Midbrain (tissue), 1 donor: Measurements from ENCODE around the gene CYTH3.
"Not testable (repeated sequence)": the region's sequence is repeated elsewhere in the genome, so short reads cannot be mapped to it uniquely, and the experiment has no call there.

Experiments
- DNase-seq: peaks from one replicate; lab custom pipeline; 2025; lab: John Stamatoyannopoulos, UW

Gene CYTH3

GRCh38 chr7:6272481-6273323 lies at the start of gene CYTH3:
TSS of gene CYTH3 (minus strand) at chr7:6272624. CDS start at chr7:6272507, 117 bp downstream.
- DNase-seq: peak; percentile 88

- DNase-seq: no peak
Measured at GRCh38 chr7:6320791-6321190, 48.4 kb upstream of the CYTH3 start.

GRCh38 chr7:6317797-6318438 lies 45.5 kb upstream of the CYTH3 start:
- no peak for DNase-seq

GRCh38 chr7:6316226-6316625 lies 43.8 kb upstream of the CYTH3 start:
- DNase-seq: no peak

- DNase-seq: no peak
Measured at GRCh38 chr7:6315746-6316145, 43.3 kb upstream of the CYTH3 start.

- DNase-seq: no peak
Measured at GRCh38 chr7:6310271-6310993, 38.0 kb upstream of the CYTH3 start.

- no peak for DNase-seq
Measured at GRCh38 chr7:6307762-6308161, 35.3 kb upstream of the CYTH3 start.

GRCh38 chr7:6306471-6306870 lies 34.0 kb upstream of the CYTH3 start:
- DNase-seq: no peak

- no peak for DNase-seq
Measured at GRCh38 chr7:6305330-6305729, 32.9 kb upstream of the CYTH3 start.

GRCh38 chr7:6301446-6301845 lies 29.0 kb upstream of the CYTH3 start:
- not testable (repeated sequence) for DNase-seq

- no peak for DNase-seq
Measured at GRCh38 chr7:6299774-6300173, 27.4 kb upstream of the CYTH3 start.

- no peak for DNase-seq
Measured at GRCh38 chr7:6294839-6295238, 22.4 kb upstream of the CYTH3 start.

- no peak for DNase-seq
Measured at GRCh38 chr7:6293202-6293601, 20.8 kb upstream of the CYTH3 start.

GRCh38 chr7:6291941-6292340 lies 19.5 kb upstream of the CYTH3 start:
- not testable (repeated sequence) for DNase-seq

- DNase-seq: no peak
Measured at GRCh38 chr7:6291531-6291930, 19.1 kb upstream of the CYTH3 start.

GRCh38 chr7:6290319-6290741 lies 17.9 kb upstream of the CYTH3 start:
- no peak for DNase-seq

GRCh38 chr7:6288270-6288860 lies 15.9 kb upstream of the CYTH3 start:
- DNase-seq: no peak

GRCh38 chr7:6286486-6286885 lies 14.1 kb upstream of the CYTH3 start:
- no peak for DNase-seq

GRCh38 chr7:6284461-6285360 lies 12.3 kb upstream of the CYTH3 start:
- no peak for DNase-seq

GRCh38 chr7:6284055-6284400 lies 11.6 kb upstream of the CYTH3 start:
- no peak for DNase-seq

GRCh38 chr7:6283391-6284054 lies 11.1 kb upstream of the CYTH3 start:
- not testable (repeated sequence) for DNase-seq
